Colonic mucosa (tissue), 4 donors: ENCODE measurements around the gene WDR33. TPM values are rescaled to one million over a fixed set of nuclear protein-coding genes. Genes with fewer than 3 reads are reported as not detected.
"Not testable (repeated sequence)": the region's sequence is repeated elsewhere in the genome, so short reads cannot be mapped to it uniquely, and the experiment has no call there.

Experiments
- DNase-seq: peaks from one replicate; pipeline ENCODE4 v3.0.0-alpha.2; 2020
- H3K27ac ChIP-seq: fragments of 200-600 bp; one replicate; pipeline ENCODE4 v1.8.0; 2021
- H3K27me3 ChIP-seq: fragments of 200-600 bp; one replicate; pipeline ENCODE4 v1.8.0; 2021
- H3K36me3 ChIP-seq: fragments of 200-600 bp; one replicate; pipeline ENCODE4 v1.8.0; 2021
- H3K4me1 ChIP-seq: fragments of 200-600 bp; one replicate; pipeline ENCODE4 v1.8.0; 2021; ENCODE audit warnings: mild to moderate bottlenecking
- H3K4me3 ChIP-seq: fragments of 200-600 bp; one replicate; pipeline ENCODE4 v1.8.0; 2021
- H3K9ac ChIP-seq, 2 donors: one replicate each; pipeline ENCODE4 v1.7.0; 2013; ENCODE audit warnings: control low read depth in 2 of 2, low read depth in 2 of 2, low read length in 2 of 2
- H3K9me3 ChIP-seq: fragments of 200-600 bp; one replicate; pipeline ENCODE4 v1.8.0; 2021
- CTCF ChIP-seq: fragments of 200-600 bp; IDR thresholded peaks from one replicate; pipeline ENCODE4 v1.8.0; 2022; ENCODE audit warnings: antibody characterized with exemption, mild to moderate bottlenecking
- intact Hi-C: fragments of 100-400 bp; cut with DNase I; formaldehyde crosslinking; loops from one replicate; pipeline ENCODE4 v1.14.1; 2022
- total RNA-seq, 2 donors: library from RNA; stranded (reverse); fragmentation: NEBNext Ultra II Directional in 1 of 2; extraction: Animal tissue kit (Norgen Biotek cat#: 25700) in 1 of 2; gene quantifications; one replicate each; pipeline ENCODE4 v1.2.1, GENCODE V29; 2021
- donor health status: healthy.
- donor health status: DM: no; HTN: no; CAD: no.
- donor health status: DM: no; HTN: no; CAD: no.

WDR33 gene
- total RNA-seq, 2 donors from 2014 or later: 48.1 to 59.4 TPM

- no peak for TF ChIP-seq CTCF
- Histone ChIP-seq H3K4me1 (no peaks in the 10 kb centered on the region), H3K27ac (no peak overlapping the region), H3K4me3 (no peak overlapping the region), H3K36me3 (no peaks in the 10 kb centered on the region), H3K27me3 (no peaks in the 10 kb centered on the region), H3K9me3 (no peaks in the 10 kb centered on the region), H3K9ac (no peak overlapping the region)
- DNase-seq: no peak
- intact Hi-C loops: no loop called here
Observed at GRCh38 chr2:127818794-127819425, 7.9 kb upstream of the WDR33 start.

GRCh38 chr2:127818241-127818640 lies 7.3 kb upstream of the WDR33 start:
- Histone ChIP-seq H3K9ac (no peak overlapping the region), H3K27me3 (no peaks in the 10 kb centered on the region), H3K4me1 (no peaks in the 10 kb centered on the region), H3K4me3 (no peak overlapping the region), H3K27ac (no peak overlapping the region), H3K36me3 (no peaks in the 10 kb centered on the region), H3K9me3 (no peaks in the 10 kb centered on the region)
- TF ChIP-seq CTCF: no peak
- no peak for DNase-seq
- intact Hi-C loops: no loop called here

GRCh38 chr2:127814677-127815076 lies 3.7 kb upstream of the WDR33 start:
- Histone ChIP-seq H3K9me3 (no peaks in the 10 kb centered on the region), H3K4me3 (no peak overlapping the region), H3K36me3 (no peaks in the 10 kb centered on the region), H3K27ac (no peak overlapping the region), H3K9ac (no peak overlapping the region), H3K4me1 (no peaks in the 10 kb centered on the region), H3K27me3 (no peaks in the 10 kb centered on the region)
- no peak for DNase-seq
- intact Hi-C loops: no loop called here
- no peak for TF ChIP-seq CTCF

GRCh38 chr2:127812441-127812840 lies 1.5 kb upstream of the WDR33 start:
- H3K9ac ChIP-seq, DNase-seq, H3K4me1 ChIP-seq, H3K27ac ChIP-seq, H3K4me3 ChIP-seq, intact Hi-C loops, H3K9me3 ChIP-seq, H3K36me3 ChIP-seq, H3K27me3 ChIP-seq: not testable (repeated sequence)

- Histone ChIP-seq H3K27me3 (no peaks in the 10 kb centered on the region), H3K36me3 (no peaks in the 10 kb centered on the region), H3K4me1 (no peaks in the 10 kb centered on the region), H3K9me3 (no peaks in the 10 kb centered on the region), H3K4me3 (peak overlapping the region; percentile 59), H3K9ac (peak overlapping the region; percentile 98), H3K27ac (peak overlapping the region; percentile 94)
- no peak for TF ChIP-seq CTCF
- intact Hi-C loops: no loop called here
- DNase-seq: peak; percentile 45
Observed at GRCh38 chr2:127811397-127812321, 688 bp upstream of the WDR33 start.

- intact Hi-C loops: no loop called here
- Histone ChIP-seq H3K27me3 (no peaks in the 10 kb centered on the region), H3K9me3 (no peaks in the 10 kb centered on the region), H3K4me1 (no peaks in the 10 kb centered on the region), H3K36me3 (no peaks in the 10 kb centered on the region), H3K4me3 (peak overlapping the region; percentile 59), H3K27ac (peak overlapping the region; percentile 94), H3K9ac (peak overlapping the region; percentile 98)
- peak; percentile 39 for DNase-seq
- no peak for TF ChIP-seq CTCF
Observed at GRCh38 chr2:127810156-127810618, 784 bp downstream of the WDR33 start.
